ENCODE measurements around the gene NOC4L.
"Not testable (repeated sequence)": the region's sequence is repeated elsewhere in the genome, so short reads cannot be mapped to it uniquely, and the experiment has no call there.

Gene NOC4L

GRCh38 chr12:132182206-132182710, 38.0 kb downstream of the NOC4L start:
- no peak for DNase-seq (ENCODE audit: low spot score)

GRCh38 chr12:132182711-132183365, 38.6 kb downstream of the NOC4L start:
- DNase-seq (ENCODE audit: low spot score): no peak

DNA sequence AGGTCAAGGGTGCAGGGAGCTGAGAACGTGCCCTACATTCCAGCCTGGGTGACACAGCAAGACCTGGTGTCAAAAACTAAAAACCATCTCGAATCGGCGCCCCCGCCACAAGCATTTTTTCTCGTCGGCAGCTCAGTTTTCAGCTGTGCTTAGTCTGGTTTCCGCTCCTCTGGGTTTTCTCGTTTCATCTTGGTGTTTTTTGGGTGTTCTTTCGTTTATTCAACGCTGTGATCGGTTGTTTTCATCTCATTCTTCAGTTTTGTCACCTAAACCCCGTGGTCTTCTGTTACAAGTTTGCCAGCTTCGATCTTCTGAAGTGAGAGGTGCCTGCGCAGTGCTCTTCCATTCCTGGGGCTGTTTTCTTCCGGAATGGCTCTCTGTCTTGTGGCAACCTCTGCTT, 41.4 kb downstream of the NOC4L start:
- no peak for DNase-seq (ENCODE audit: low spot score)

- DNase-seq (ENCODE audit: low spot score): no peak
Measured at GRCh38 chr12:132186208-132186856, 42.1 kb downstream of the NOC4L start.

- no peak for DNase-seq (ENCODE audit: low spot score)
Measured at GRCh38 chr12:132186857-132187620, 42.8 kb downstream of the NOC4L start.

DNA sequence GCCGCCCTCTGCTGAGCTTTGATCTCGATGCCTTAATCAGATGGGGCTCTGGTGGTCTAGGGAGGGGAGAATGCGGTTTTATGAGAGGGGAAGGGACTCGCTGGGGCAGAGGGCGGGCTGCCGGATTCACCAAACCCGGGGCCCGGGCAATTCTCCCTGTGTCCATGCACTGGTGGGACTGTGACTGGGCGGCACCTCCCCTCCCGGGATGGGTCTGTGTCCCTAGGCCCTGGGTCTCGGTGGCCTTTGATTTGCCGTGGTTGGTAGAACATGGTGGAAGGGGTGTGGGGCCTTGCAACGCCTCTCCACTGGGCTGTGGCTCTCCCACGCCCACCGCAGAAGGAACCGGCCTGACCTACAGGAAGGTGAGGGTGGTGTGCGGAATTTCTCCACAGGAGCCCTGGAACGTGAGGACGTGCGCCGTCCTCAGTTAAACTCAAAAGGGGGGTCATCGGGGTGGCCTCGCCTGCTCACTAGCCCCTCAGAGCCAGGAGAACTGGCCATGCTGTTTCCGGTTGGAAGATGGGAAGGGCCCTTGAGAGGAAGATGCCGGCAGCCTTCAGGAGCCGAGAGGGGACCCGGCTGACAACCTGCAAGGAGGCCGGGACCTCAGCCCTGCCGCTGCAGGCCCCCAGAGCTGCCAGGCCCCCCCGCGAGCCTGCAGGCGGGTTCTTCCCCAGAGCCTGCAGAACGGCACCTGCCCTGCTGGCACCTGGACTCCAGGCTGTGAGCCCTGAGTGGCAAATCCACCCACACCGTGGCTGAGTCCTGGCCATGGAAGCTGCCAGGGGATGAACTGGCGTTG, 43.6 kb downstream of the NOC4L start:
- no peak for DNase-seq (ENCODE audit: low spot score)

DNA sequence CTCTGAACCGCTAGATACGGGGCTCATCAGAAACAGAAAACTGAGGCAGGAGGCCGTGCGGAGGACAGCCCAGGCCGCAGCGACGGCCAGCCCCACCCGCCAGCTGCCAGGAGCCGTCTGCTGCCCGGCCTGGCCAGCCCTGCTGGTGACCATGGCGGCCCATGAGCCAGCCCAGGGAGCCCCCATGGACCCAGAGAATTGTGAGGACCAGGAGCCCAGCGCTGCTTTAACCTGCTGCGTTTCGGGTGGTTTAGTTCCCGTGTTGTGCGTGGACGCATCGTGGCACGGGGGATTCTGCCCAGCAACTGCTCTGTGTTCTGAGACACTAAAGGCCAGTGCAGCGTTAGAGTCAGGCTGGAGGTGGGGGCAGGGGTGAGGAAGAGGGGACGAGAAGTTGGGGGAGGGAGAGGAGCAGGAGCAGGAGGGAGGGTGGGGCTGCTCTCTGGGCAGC, 44.2 kb downstream of the NOC4L start:
- DNase-seq (ENCODE audit: low spot score): no peak

- DNase-seq (ENCODE audit: low spot score): no peak
Measured at GRCh38 chr12:132188916-132189325, 44.7 kb downstream of the NOC4L start.

- DNase-seq (ENCODE audit: low spot score): peak; percentile 81
Measured at GRCh38 chr12:132189378-132190011, 45.2 kb downstream of the NOC4L start.

DNA sequence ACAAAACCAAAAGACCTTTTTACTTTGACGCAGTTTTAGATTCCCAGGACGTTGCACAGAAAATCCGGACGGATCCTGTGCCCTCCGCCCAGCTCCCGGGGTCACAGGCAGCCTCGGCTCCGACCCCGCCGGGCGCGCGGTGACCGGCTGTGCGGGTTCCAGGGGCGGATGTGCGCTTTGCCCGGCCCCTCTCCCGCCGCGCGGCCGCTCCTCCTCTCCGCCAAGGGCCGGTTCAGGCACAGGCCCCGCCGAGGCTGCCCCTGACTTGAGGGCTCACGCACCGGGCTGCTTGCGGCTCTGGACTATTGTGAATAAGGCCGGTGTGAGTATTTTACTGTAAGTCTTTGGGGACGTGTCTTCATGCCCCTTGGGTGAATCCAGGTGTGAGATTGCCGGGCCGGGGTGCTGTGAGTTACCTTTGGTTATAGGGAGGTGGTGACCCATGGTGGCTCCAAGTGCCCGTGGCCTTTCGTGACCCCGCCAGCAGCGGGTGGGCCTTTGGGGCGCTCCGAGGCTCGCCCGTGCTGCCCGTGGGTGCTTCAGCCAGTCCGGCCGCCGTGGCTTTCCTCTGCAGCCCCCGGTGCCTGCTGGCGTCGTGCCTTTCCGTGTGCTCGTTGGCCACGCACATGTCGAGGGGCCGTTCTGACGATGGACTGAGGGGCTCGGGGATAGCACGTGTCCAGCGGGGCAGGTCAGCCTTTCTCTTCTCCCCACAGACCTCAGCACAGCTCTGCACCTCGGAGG, 45.9 kb downstream of the NOC4L start:
- no peak for DNase-seq (ENCODE audit: low spot score)

GRCh38 chr12:132190834-132191500, 46.7 kb downstream of the NOC4L start:
- DNase-seq (ENCODE audit: low spot score): no peak

DNA sequence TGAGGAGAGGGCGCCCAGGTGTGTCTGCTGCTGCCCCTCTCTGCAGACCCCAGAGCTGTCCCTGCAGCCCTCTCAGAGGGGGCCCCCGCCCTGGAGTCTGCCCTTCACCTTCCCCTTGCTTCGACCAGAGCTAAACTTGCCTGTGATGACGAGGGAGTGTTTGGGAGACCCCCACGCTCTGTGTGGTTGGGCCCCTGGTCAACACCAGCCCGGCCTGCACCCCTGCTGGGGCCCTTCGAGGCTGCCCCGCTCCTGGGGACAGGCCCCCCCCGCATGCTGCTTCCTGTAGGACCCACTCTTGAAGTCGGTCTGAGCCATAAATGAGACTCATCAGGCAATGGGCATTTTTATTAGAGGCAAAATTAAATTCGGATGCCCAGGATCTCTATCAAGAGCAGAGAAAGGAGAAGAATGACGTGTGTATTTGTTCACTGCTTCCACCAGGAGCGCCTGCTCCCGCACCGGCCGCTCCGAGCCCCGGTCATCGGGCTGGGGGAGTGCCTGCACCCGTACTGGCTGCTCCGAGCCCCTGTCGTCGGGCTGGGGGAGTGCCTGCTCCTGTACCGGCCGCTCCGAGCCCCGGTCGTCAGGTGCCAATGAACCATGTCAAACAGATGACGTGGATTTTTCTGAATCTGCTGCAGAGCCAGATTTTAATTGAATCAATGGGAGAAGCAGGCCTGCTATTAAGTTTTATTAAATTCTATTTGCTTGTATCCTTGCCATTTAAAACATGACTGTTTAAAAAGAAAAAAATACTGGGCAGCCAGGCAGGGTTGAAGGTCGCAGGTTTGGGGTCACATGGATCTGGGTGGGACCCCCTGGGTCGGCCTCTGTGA, 47.7 kb downstream of the NOC4L start:
- no peak for DNase-seq (ENCODE audit: low spot score)

DNA sequence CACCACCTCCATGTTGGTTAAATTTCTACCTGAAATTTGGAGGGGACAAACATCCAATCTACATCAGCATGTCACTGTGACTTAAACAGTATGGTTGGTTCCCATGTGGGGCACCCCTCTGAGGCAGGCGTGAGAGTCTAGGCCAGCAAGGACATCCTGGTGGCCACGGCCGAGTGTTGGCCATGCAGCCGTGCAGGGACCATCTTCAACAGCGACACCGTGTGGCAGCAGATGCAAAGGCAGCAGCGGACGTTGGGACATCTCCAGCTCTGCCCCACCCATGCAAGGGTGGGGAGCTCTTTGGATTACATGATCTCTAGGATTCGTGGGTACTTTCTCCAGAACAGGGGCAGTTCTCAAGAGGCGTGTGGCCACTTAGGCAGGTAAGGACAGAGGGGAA, 49.8 kb downstream of the NOC4L start:
- DNase-seq (ENCODE audit: low spot score): no peak

GRCh38 chr12:132194556-132194955, 50.3 kb downstream of the NOC4L start:
- DNase-seq (ENCODE audit: low spot score): no peak

DNA sequence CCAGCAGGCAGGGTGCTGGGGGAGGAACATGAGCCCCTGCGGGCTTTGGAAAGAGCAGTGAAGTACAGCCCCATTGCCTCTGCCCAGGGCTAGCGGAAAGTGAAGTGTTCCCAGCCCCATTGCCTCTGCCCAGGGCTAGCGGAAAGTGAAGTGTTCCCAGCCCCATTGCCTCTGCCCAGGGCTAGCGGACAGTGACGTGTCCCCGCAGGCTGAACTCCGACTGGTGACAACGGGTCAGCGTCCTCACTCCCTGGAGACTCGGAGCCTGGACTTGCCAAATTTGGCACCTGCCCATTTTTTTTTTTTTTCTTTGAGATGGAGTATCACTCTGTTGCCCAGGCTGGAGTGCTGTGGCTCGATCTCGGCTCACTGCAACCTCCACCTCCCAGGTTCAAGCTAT, 51.0 kb downstream of the NOC4L start:
- not testable (repeated sequence) for DNase-seq (ENCODE audit: low spot score)

DNA sequence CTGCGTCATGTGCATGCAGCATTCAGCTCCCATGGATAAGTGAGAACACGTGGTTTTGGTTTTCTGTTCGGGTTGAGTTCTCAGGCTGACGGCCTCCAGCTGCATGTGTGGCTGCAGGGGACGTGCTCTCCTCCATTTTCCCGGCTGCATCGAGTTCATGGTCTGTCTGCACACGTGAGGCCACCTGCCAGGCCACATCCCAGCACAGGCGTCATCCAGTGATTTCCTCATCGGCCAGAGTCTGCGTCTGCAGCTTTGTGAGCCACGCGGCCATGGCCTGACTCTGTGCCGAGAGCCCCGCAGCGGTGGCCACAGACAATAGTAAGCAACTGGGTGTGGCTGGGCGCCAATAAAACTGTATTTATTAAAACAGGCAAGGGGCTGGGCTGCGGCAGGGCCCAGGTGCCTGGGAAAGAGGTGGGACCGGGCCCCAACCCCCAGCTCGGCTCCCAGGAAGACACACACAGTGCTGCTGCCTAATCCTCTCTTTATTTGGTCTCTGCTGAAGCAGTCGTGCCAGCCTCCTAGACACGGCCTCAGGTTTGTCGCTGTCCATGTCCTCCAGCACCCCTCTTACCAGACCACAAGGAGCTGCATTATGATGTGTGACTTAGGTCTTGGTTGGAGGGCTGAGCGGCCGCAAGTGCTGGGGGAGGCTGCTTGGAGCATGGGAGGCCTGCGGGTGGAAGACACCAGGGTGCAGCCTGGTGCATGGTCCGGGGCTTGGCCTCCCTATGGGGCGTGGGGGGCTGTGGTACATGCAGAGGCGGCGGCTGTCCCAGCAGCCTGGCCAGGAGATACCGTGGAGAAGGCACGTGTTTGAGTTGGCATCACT, 52.0 kb downstream of the NOC4L start:
- no peak for DNase-seq (ENCODE audit: low spot score)

DNA sequence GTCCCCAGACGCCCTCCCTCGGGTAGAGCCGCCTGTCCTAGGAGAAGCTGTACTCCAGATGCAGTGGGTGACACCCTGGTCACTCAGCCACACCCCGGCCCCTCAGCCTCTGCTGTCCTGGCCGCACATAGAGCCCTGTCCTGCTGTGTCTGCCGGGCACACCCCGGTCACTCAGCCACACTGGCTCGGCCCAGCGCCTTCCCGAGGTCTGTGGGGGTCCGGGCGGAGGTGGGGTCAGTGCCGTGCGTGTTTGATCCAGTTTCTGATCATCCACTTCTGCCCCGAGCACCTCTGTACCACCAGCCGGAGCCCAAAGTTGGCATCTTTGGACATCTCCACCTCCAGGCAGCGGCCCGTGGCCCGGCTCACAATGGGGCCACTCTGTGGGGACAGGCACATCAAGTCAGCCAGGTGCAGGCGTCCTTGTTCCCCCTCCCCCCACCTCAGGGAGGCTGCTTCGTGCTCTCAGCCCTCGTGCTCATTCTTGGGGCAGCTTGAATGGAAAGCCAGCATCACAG, 52.7 kb downstream of the NOC4L start:
- no peak for DNase-seq (ENCODE audit: low spot score)

All from left forelimb (tissue), 1 donor.